HS-5 (cell line): ENCODE measurements around the gene PHC3.

ENCODE experiments used
- DNase-seq: peaks from one replicate; pipeline ENCODE4 v3.0.0-alpha.2; 2012; ENCODE audit warnings: low read depth

The PHC3 gene

GRCh38 chr3:170043506-170043905 is 138.0 kb downstream of the PHC3 start:
- no peak for DNase-seq

GRCh38 chr3:170040418-170040817 is 141.1 kb downstream of the PHC3 start:
- DNase-seq, result no peak

GRCh38 chr3:170038434-170039110 is 143.0 kb downstream of the PHC3 start:
- DNase-seq, result no peak
